NCI-H2107 treated with DMSO at 0.1 percent for 48 hours (cell line): ENCODE data around the gene SPECC1L.

Source experiments
- DNase-seq: peaks from one replicate; lab custom pipeline; 2025; ENCODE audit not compliant: unreplicated experiment; lab: John Stamatoyannopoulos, UW

The SPECC1L gene

DNA sequence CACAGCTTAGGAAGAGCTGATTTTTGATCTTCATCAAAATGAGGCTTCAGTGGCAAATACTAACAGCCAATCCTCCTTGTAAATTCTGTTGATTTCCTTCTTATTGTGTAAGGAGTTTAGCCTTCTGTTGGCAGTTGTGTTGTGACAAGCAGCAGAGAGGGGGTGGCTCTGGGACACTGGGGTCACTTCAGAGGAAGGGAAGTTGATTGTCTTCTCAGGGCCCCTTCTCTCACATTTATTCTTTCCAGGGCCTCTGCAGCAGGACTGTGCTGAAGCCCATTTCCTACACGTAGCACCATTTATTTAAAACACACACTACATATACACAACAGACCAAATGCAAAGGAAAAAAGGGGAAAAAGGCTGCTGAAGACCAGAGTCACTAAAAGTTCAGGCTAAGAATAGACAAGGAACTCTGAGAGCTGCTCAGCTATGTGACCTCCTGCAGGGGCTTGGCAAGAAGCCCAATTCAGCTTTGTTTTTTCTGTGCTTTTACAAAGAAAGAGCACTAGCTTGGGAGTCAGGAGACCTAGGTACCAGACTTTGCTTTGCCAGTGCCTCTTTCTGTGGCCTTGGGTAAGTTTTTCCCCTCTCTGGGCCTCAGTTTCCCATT is 196.2 kb downstream of the SPECC1L start:
- DNase-seq: no peak

DNA sequence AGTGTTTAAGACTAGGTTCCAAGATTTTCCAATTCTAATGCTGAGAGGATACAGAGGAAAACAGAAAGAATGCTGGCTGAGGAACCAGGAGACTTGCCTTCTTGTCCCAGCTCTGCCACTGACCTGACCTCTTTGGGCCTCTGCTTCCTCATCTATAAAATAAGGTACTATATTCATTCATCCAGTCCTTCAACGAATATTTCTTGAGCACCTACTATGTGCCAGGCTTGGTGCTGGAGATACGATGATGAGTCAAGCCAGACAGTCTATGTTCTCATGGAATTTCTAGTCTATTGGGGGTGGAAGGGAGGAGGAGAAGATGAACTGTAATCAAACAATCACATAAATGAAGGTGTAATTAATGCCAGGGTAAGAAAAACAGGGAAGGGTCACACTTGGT is 196.7 kb downstream of the SPECC1L start:
- no peak for DNase-seq
